H1 (cell line): ENCODE measurements around the gene FTL. TPM values are rescaled to one million over a fixed set of nuclear protein-coding genes. Genes with fewer than 3 reads are reported as not detected.

Experiments
- CTCF ChIA-PET: fragments of 300-600 bp; sonication (Branson Sonifier 250); formaldehyde crosslinking; loops from one replicate; lab custom pipeline; 2021; ENCODE audit not compliant: partially characterized antibody; lab: Charles Lee
- POLR2A ChIA-PET: fragments of 300-600 bp; sonication (Branson Sonifier 250); formaldehyde crosslinking; loops from one replicate; lab custom pipeline; 2021; ENCODE audit warnings: inconsistent platforms; ENCODE audit not compliant: partially characterized antibody; lab: Charles Lee
- DNase-seq, 2 experiments: peaks; one replicate each; pipeline versions ENCODE4 v3.0.0 to v3.0.0-alpha.2; 2010 to 2022; ENCODE audit warnings: low spot score in 2 of 2, low read depth in 1 of 2, mixed read lengths in 1 of 2
- FAIRE-seq: peaks from 2 replicates; lab custom pipeline; 2011; peaks lifted over from hg19 to GRCh38; lab: Jason Lieb, UNC
- H2AFZ ChIP-seq: 2 replicates; pipeline ENCODE4 v1.8.1; 2012; ENCODE audit warnings: low read length, inconsistent platforms
- H2AK5ac ChIP-seq: 2 replicates; pipeline ENCODE4 v1.6.1; 2013; ENCODE audit warnings: low read depth, low read length
- H2BK120ac ChIP-seq: replicated peaks from 2 replicates; pipeline ENCODE3; 2013; ENCODE audit warnings: low read depth, low read length, inconsistent platforms
- H2BK12ac ChIP-seq: 2 replicates; pipeline ENCODE4 v1.6.1; 2013; ENCODE audit warnings: low read depth, low read length
- H2BK15ac ChIP-seq: 2 replicates; pipeline ENCODE4 v1.6.1; 2013; ENCODE audit warnings: low read length
- H2BK20ac ChIP-seq: 2 replicates; pipeline ENCODE4 v1.6.1; 2013; ENCODE audit warnings: low read length
- H2BK5ac ChIP-seq: 2 replicates; pipeline ENCODE4 v1.6.1; 2013; ENCODE audit warnings: low read depth, low read length
- H3K14ac ChIP-seq: 2 replicates; pipeline ENCODE4 v1.6.1; 2013; ENCODE audit warnings: inconsistent platforms; ENCODE audit not compliant: insufficient read length
- H3K18ac ChIP-seq: 2 replicates; pipeline ENCODE4 v1.6.1; 2013; ENCODE audit warnings: low read length; ENCODE audit errors: extremely low read depth
- H3K23ac ChIP-seq: 2 replicates; pipeline ENCODE4 v1.6.1; 2013; ENCODE audit warnings: inconsistent platforms; ENCODE audit not compliant: insufficient read length
- H3K23me2 ChIP-seq: 2 replicates; pipeline ENCODE4 v1.6.1; 2013; ENCODE audit warnings: low read depth, low read length
- H3K27ac ChIP-seq: 2 replicates; pipeline ENCODE4 v1.6.1; 2011; ENCODE audit warnings: low read depth, low read length, inconsistent platforms
- H3K27me3 ChIP-seq, 4 experiments: replicated peaks in 1 of 4; 1 replicate in 1 of 4; 2 replicates in 3 of 4; pipeline versions ENCODE4 v1.6.1 to v1.8.1; 2011 to 2013; ENCODE audit warnings: low read length in 3 of 4, mild to moderate bottlenecking in 3 of 4, inconsistent platforms in 2 of 4, mixed read lengths in 2 of 4, moderate library complexity in 1 of 4; ENCODE audit not compliant: control insufficient read depth in 3 of 4, insufficient read depth in 3 of 4; ENCODE audit errors: extremely low read depth in 1 of 4
- H3K36me3 ChIP-seq, 4 experiments: 2 replicates each; pipeline versions ENCODE4 v1.6.1 to v1.8.1; 2011 to 2013; ENCODE audit warnings: mild to moderate bottlenecking in 4 of 4, low read length in 3 of 4, moderate library complexity in 2 of 4, control low read depth in 1 of 4, inconsistent platforms in 1 of 4; ENCODE audit not compliant: insufficient read depth in 4 of 4, control insufficient read depth in 2 of 4
- H3K4ac ChIP-seq: replicated peaks from 2 replicates; pipeline ENCODE3; 2013; ENCODE audit warnings: low read length, low read depth, mixed read lengths, inconsistent platforms; ENCODE audit not compliant: insufficient read length
- H3K4me1 ChIP-seq, 4 experiments: replicated peaks in 1 of 4; 1 replicate in 1 of 4; 2 replicates in 3 of 4; pipeline versions ENCODE4 v1.6.1 to v1.8.1; 2011 to 2013; ENCODE audit warnings: low read length in 3 of 4, inconsistent platforms in 2 of 4, mixed read lengths in 1 of 4; ENCODE audit not compliant: insufficient read depth in 4 of 4, control insufficient read depth in 3 of 4
- H3K4me2 ChIP-seq, 2 experiments: 2 replicates each; pipeline versions ENCODE4 v1.6.1 to v1.8.1; 2011 to 2013; ENCODE audit warnings: low read depth in 2 of 2, low read length in 2 of 2, control low read depth in 1 of 2, inconsistent platforms in 1 of 2, mild to moderate bottlenecking in 1 of 2; ENCODE audit not compliant: insufficient read depth in 1 of 2
- H3K4me3 ChIP-seq, 4 experiments: fragments of 200-600, 300-600 bp in 1 of 4; sonication (generic), shearing (Covaris generic), sonication (Bioruptor Twin) in 1 of 4; 2 replicates each; pipeline versions ENCODE4 v1.5.1 to v1.8.1; 2011 to 2016; ENCODE audit warnings: low read length in 4 of 4, low read depth in 3 of 4, control low read depth in 2 of 4, inconsistent platforms in 2 of 4, mild to moderate bottlenecking in 2 of 4, mixed read lengths in 1 of 4, moderate library complexity in 1 of 4; ENCODE audit not compliant: insufficient read depth in 2 of 4; ENCODE audit errors: extremely low read depth in 1 of 4
- H3K56ac ChIP-seq: replicated peaks from 2 replicates; pipeline ENCODE3; 2013; ENCODE audit warnings: low read depth, mild to moderate bottlenecking, mixed read lengths, low read length, inconsistent platforms; ENCODE audit not compliant: insufficient read length
- H3K79me1 ChIP-seq: 2 replicates; pipeline ENCODE4 v1.6.1; 2013; ENCODE audit warnings: low read depth, low read length, control low read depth
- H3K79me2 ChIP-seq, 2 experiments: 2 replicates each; pipeline versions ENCODE4 v1.6.1 to v1.8.1; 2012 to 2013; ENCODE audit warnings: low read length in 2 of 2, mild to moderate bottlenecking in 2 of 2, inconsistent platforms in 1 of 2; ENCODE audit not compliant: insufficient read depth in 2 of 2, control insufficient read depth in 1 of 2
- H3K9ac ChIP-seq, 4 experiments: replicated peaks in 1 of 4; 1 replicate in 1 of 4; 2 replicates in 3 of 4; pipeline versions ENCODE4 v1.6.1 to v1.8.1; 2011 to 2013; ENCODE audit warnings: low read depth in 3 of 4, low read length in 3 of 4, control low read depth in 2 of 4, mild to moderate bottlenecking in 2 of 4, moderate library complexity in 2 of 4, inconsistent platforms in 1 of 4; ENCODE audit errors: extremely low read depth in 1 of 4
- H3K9me3 ChIP-seq, 2 experiments: 2 replicates each; pipeline versions ENCODE4 v1.6.1 to v1.8.1; 2012 to 2013; ENCODE audit warnings: mild to moderate bottlenecking in 2 of 2, moderate library complexity in 2 of 2, control low read depth in 1 of 2, inconsistent platforms in 1 of 2, low read depth in 1 of 2, low read length in 1 of 2, mixed read lengths in 1 of 2; ENCODE audit not compliant: insufficient read depth in 2 of 2
- H4K20me1 ChIP-seq, 2 experiments: replicated peaks in 1 of 2; 2 replicates each; pipeline versions ENCODE3 to v1.8.1; 2011 to 2013; ENCODE audit warnings: inconsistent platforms in 2 of 2, low read length in 2 of 2, mild to moderate bottlenecking in 1 of 2; ENCODE audit not compliant: insufficient read depth in 2 of 2, control insufficient read depth in 1 of 2
- H4K5ac ChIP-seq: 2 replicates; pipeline ENCODE4 v1.6.1; 2013; ENCODE audit warnings: low read length, low read depth, mixed read lengths, inconsistent platforms; ENCODE audit not compliant: insufficient read length
- H4K8ac ChIP-seq: 2 replicates; pipeline ENCODE4 v1.8.0; 2013; ENCODE audit warnings: mild to moderate bottlenecking, moderate library complexity, low read length, inconsistent platforms; ENCODE audit not compliant: insufficient read depth; ENCODE audit errors: extremely low read depth
- H4K91ac ChIP-seq: replicated peaks from 2 replicates; pipeline ENCODE3; 2013; ENCODE audit warnings: low read length, mixed read lengths, inconsistent platforms; ENCODE audit not compliant: insufficient read length
- SIN3A ChIP-seq, 2 experiments: IDR thresholded peaks in 1 of 2; conservative IDR thresholded peaks in 1 of 2; 2 replicates each; pipeline ENCODE4 v1.6.1; 2011 to 2012; ENCODE audit warnings: low read length in 2 of 2, improper control_type of control experiment in 1 of 2, low read depth in 1 of 2, mild to moderate bottlenecking in 1 of 2
- WGBS, 2 experiments: shearing (Covaris generic) in 1 of 2; methylation state at CpG; one replicate each; pipeline versions ENCODE4 v1.1.6 to v1.1.7; 2013 to 2015; ENCODE audit warnings: low lambda C conversion rate in 2 of 2, mixed read lengths in 2 of 2, inconsistent platforms in 1 of 2, low coverage in 1 of 2, missing lambda C conversion rate in 1 of 2; ENCODE audit not compliant: insufficient replicate concordance in 2 of 2, insufficient coverage in 1 of 2, insufficient read length in 1 of 2; ENCODE audit errors: extremely low coverage in 1 of 2, missing lambda C conversion rate in 1 of 2; 5-methylcytosine and 5-hydroxymethylcytosine counted together
- polyA plus RNA-seq, 7 experiments: library from polyadenylated mRNA; depleted of rRNA in 3 of 7; stranded (reverse) in 5 of 7; unstranded in 2 of 7; fragments of >200 nt in 5 of 7; fragments of 200-250 nt in 2 of 7; gene quantifications; 1 replicate in 5 of 7; 2 replicates in 1 of 7; 4 replicates in 1 of 7; pipeline versions ENCODE4 v1.2.1 to v1.2.3, GENCODE V29; 2011 to 2013; ENCODE audit warnings: missing spikeins in 2 of 7, mixed read lengths in 2 of 7
- total RNA-seq: library from RNA; stranded (reverse); fragmentation: NEBNext Ultra II Directional; extraction: Animal tissue kit (Norgen Biotek cat#: 25700); gene quantifications from 2 replicates; pipeline ENCODE4 v1.2.1, GENCODE V29; 2021

FTL gene
- total and polyA plus RNA-seq, 2 of the 8 experiments (the other 6 are each of a cell fraction or from before 2014, with no cell fraction given) = 1,751 to 2,427 TPM

DNA sequence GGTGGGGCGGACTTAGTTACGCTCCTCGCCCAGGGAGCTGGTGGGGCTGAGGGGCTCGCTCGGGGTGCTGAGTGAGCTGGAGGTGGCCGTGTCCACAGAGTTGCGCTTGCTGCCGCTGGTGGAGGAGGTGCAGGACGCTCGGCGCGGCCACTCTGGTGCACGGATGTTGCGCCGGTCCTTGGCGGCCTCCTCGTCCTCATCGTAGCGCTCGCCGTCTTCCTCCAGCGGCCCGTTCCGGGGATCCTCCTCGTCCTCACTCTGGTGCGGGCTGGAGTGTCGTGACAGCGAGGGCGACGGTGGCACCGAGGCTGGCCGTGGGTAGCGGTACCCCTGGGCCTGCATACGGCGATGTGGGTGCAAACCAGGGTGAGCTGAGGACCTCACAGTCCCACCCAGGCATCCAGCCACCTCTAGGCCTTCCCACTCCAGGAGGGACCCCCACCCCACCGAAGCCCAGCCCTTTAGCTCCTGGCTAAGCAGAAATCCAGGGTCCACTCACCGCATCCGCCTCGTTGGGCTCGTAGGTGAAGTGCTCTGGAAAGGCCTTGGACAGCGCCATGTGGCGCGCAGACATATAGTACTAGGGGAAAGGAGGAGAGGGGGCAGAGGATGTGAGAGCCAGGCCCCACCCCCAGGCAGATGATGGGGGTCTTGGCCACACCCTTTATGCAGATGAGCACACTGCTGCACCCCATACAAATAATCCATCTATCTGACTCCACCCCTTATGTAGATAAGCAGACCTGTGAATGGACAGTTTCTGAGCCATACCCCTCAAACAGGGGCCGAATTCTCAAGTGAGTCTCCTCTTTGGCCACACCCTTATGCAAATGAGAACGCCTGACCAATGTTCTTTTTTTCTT, 4.4 kb downstream of the FTL start:
- no peak overlapping the region for H4K5ac ChIP-seq
- H3K23me2 ChIP-seq = peaks cover 7% of the 10 kb centered on the region; the same call in 1 of the 2 replicates
- no peak overlapping the region for H3K18ac ChIP-seq
- H2BK5ac ChIP-seq = no peak overlapping the region
- H3K27me3 ChIP-seq = no peaks in the 10 kb centered on the region
- no peak overlapping the region for H3K4ac ChIP-seq
- no peak overlapping the region for H2AK5ac ChIP-seq
- H2BK120ac ChIP-seq = no peak overlapping the region
- H3K9me3 ChIP-seq = no peaks in the 10 kb centered on the region
- WGBS, 2 experiments = 94% methylated on average over 33 of the region's 45 CpGs; no CpG with 5 or more reads in 1 of the 2 experiments
- ChIA-PET POLR2A (interaction anchor here (0.8 to 4.6 kb wide), 10 partner anchors 10 to 144 kb away, joined by 3 to 27 read pairs (median 4); partner anchors contain the start of genes BAX, DHDH, NUCB1 and PPP1R15A), CTCF (interaction anchor here (0.6 to 3.0 kb wide), 23 partner anchors 7 to 181 kb away, joined by 3 to 18 read pairs (median 8); partner anchors contain the start of genes BAX, DHDH, GYS1 and RUVBL2)
- no peak overlapping the region for H2BK12ac ChIP-seq
- peaks cover 3 to 13% of the 10 kb centered on the region in 2 experiments for H4K20me1 ChIP-seq
- DNase-seq (no peak), FAIRE-seq (no peak)
- no peak overlapping the region for H3K56ac ChIP-seq
- H4K91ac ChIP-seq = no peak overlapping the region
- peaks cover 2% of the 10 kb centered on the region; the same call in 1 of the 2 replicates for H3K79me1 ChIP-seq
- H2AFZ ChIP-seq = no peak overlapping the region
- no peak overlapping the region for H4K8ac ChIP-seq
- H3K36me3 ChIP-seq = peaks cover 7 to 34% (median 18%) of the 10 kb centered on the region in 4 experiments; a peak in 5 of 8 replicates
- no peak overlapping the region for H3K9ac ChIP-seq
- peaks cover 0 to 13% of the 10 kb centered on the region in 2 experiments; a peak in 2 of 4 replicates for H3K79me2 ChIP-seq
- no peak overlapping the region for H3K4me3 ChIP-seq
- H3K27ac ChIP-seq = no peak overlapping the region
- H3K4me2 ChIP-seq = no peak overlapping the region
- no peak for TF ChIP-seq SIN3A (conservative IDR thresholded peaks at IDR 0.05 in 1 of 2, IDR thresholded peaks at IDR 0.05 in 1 of 2; ENCODE audit: low read depth in 1 of 2, low read length in 2 of 2)
- TF ChIP-seq, all 59 proteins: peak for 0
- Histone ChIP-seq H2BK20ac (no peak overlapping the region), H3K23ac (no peak overlapping the region), H2BK15ac (no peak overlapping the region), H3K14ac (no peak overlapping the region), H3K4me1 (peaks cover 0 to 5% (median 2%) of the 10 kb centered on the region in 4 experiments; a peak in 5 of 7 replicates)
